Measurements from ENCODE around the gene NUAK2.
A peak's percentile ranks its signal among the peaks of the same experiment; 100 is the strongest.
"Not testable (repeated sequence)": the region's sequence is repeated elsewhere in the genome, so short reads cannot be mapped to it uniquely, and the experiment has no call there.

Gene NUAK2

GRCh38 chr1:205294175-205294917, 27.2 kb downstream of the NUAK2 start:
- DNase-seq, result peak; percentile 60 to 78 (median 77)

- DNase-seq, result no peak
These were observed 28.0 kb downstream of the NUAK2 start for GRCh38 chr1:205293350-205294074.

GRCh38 chr1:205291596-205291995, 29.9 kb downstream of the NUAK2 start:
- no peak for DNase-seq

GRCh38 chr1:205287767-205288559, 33.6 kb downstream of the NUAK2 start:
- peak; percentile 89 to 93 (median 92) for DNase-seq

- DNase-seq, result no peak
These were observed 34.5 kb downstream of the NUAK2 start for GRCh38 chr1:205287076-205287475.

- no peak for DNase-seq
These were observed 35.1 kb downstream of the NUAK2 start for GRCh38 chr1:205286335-205286950.

- DNase-seq, result peak; percentile 50 to 72 (median 53)
These were observed 36.0 kb downstream of the NUAK2 start for GRCh38 chr1:205285381-205286101.

GRCh38 chr1:205284420-205285144, 37.0 kb downstream of the NUAK2 start:
- peak; percentile 95 to 96 (median 95) for DNase-seq

GRCh38 chr1:205283270-205284147, 38.0 kb downstream of the NUAK2 start:
- no peak for DNase-seq

GRCh38 chr1:205280666-205281395, 40.7 kb downstream of the NUAK2 start:
- DNase-seq, result not testable (repeated sequence)

- no peak for DNase-seq
These were observed 41.6 kb downstream of the NUAK2 start for GRCh38 chr1:205279986-205280385.

GRCh38 chr1:205276689-205277065, 44.9 kb downstream of the NUAK2 start:
- DNase-seq, result no peak

GRCh38 chr1:205275916-205276688, 45.4 kb downstream of the NUAK2 start:
- DNase-seq, result no peak

- DNase-seq, result no peak
These were observed 46.4 kb downstream of the NUAK2 start for GRCh38 chr1:205275133-205275532.

GRCh38 chr1:205274041-205274691, 47.4 kb downstream of the NUAK2 start:
- DNase-seq, result peak; percentile 38 to 70 (median 54)

GRCh38 chr1:205273551-205273982, 48.0 kb downstream of the NUAK2 start:
- peak; percentile 82 to 88 (median 88) for DNase-seq

GRCh38 chr1:205272536-205272935, 49.0 kb downstream of the NUAK2 start:
- DNase-seq, result no peak

GRCh38 chr1:205271745-205272144, 49.8 kb downstream of the NUAK2 start:
- no peak for DNase-seq

All from suppressor macrophage treated with lipopolysaccharide for 1 hour (primary cell).